HG02759 (cell line): ENCODE data around the gene SOWAHD.

Experiments
- ATAC-seq: cut with Tn5 transposase; IDR thresholded peaks from one replicate; pipeline ENCODE4 v1.9.1; 2021; ENCODE audit warnings: mild to moderate bottlenecking, moderate library complexity; ENCODE audit not compliant: unreplicated experiment

Gene SOWAHD

DNA sequence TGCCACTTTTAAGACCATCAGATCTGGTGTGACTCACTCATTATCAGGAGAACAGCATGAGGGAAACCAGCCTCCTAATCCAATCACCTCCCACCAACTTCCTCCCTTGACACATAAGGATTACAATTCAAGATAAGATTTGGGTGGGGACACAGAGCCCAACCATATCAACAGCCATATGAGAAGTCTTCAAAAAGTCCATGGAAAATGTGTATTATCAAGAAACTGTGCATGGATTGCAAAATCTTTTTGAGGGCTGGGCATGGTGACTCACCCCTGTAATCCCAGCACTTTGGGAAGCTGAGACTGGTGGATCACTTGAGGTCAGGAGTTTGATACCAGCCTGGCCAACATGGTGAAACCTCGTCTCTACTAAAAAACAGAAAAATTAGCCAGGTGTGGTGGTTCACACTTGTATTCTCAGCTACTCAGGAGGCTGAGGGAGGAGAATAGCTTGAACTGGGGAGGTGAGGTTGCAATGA is 50.8 kb downstream of the SOWAHD start:
- ATAC-seq: no peak
